Thoracic aorta (tissue), 2 donors: Measurements from ENCODE around the gene KMT2E. TPM values are rescaled to one million over a fixed set of nuclear protein-coding genes. Genes with fewer than 3 reads are reported as not detected.
A peak's percentile ranks its signal among the peaks of the same experiment; 100 is the strongest.

ENCODE experiments used
- ATAC-seq: fragments of 150-250 bp; one replicate; pipeline ENCODE4 v1.8.0; 2017; ENCODE audit warnings: low read depth; ENCODE audit not compliant: insufficient number of reproducible peaks, low FRiP score
- DNase-seq: peaks from one replicate; pipeline ENCODE4 v3.0.0-alpha.2; 2020; ENCODE audit warnings: low spot score
- H3K27ac ChIP-seq, 2 donors: fragments of 200-600 bp; sonication (generic); 1 replicate in 1 of 2; 2 replicates in 1 of 2; pipeline ENCODE4 v1.5.1; 2016; ENCODE audit warnings: mild to moderate bottlenecking in 2 of 2, moderate library complexity in 2 of 2
- H3K27me3 ChIP-seq: fragments of 200-600 bp; sonication (generic); replicated peaks from 2 replicates; pipeline ENCODE4 v1.6.0; 2016; ENCODE audit warnings: mild to moderate bottlenecking; ENCODE audit not compliant: insufficient read depth
- H3K36me3 ChIP-seq: fragments of 200-600 bp; sonication (generic); one replicate; pipeline ENCODE4 v1.5.1; 2016
- H3K4me1 ChIP-seq, 2 donors: fragments of 200-600 bp; sonication (generic); 1 replicate in 1 of 2; 2 replicates in 1 of 2; pipeline versions ENCODE4 v1.5.1 to v1.6.0; 2016; ENCODE audit warnings: low read depth in 2 of 2, mild to moderate bottlenecking in 1 of 2; ENCODE audit not compliant: control insufficient read depth in 1 of 2
- H3K4me3 ChIP-seq: fragments of 200-600 bp; sonication (generic); 2 replicates; pipeline ENCODE4 v1.5.1; 2016; ENCODE audit warnings: mild to moderate bottlenecking
- H3K9me3 ChIP-seq: fragments of 200-600 bp; sonication (generic); 2 replicates; pipeline ENCODE4 v1.5.1; 2016
- total RNA-seq, 2 donors: library from RNA; depleted of rRNA; stranded (reverse); fragments of >200 nt; gene quantifications; one replicate each; pipeline versions ENCODE4 v1.1.0 to v1.2.3, GENCODE V29; 2016
- TF ChIP-seq, protein P1 (sequence below): fragments of 200-600 bp; sonication (generic); IDR thresholded peaks from one replicate; pipeline ENCODE4 v1.5.1; 2019; ENCODE audit warnings: antibody characterized with exemption

Gene KMT2E
- total RNA-seq, 2 donors from 2014 or later: 139 to 140 TPM

DNA sequence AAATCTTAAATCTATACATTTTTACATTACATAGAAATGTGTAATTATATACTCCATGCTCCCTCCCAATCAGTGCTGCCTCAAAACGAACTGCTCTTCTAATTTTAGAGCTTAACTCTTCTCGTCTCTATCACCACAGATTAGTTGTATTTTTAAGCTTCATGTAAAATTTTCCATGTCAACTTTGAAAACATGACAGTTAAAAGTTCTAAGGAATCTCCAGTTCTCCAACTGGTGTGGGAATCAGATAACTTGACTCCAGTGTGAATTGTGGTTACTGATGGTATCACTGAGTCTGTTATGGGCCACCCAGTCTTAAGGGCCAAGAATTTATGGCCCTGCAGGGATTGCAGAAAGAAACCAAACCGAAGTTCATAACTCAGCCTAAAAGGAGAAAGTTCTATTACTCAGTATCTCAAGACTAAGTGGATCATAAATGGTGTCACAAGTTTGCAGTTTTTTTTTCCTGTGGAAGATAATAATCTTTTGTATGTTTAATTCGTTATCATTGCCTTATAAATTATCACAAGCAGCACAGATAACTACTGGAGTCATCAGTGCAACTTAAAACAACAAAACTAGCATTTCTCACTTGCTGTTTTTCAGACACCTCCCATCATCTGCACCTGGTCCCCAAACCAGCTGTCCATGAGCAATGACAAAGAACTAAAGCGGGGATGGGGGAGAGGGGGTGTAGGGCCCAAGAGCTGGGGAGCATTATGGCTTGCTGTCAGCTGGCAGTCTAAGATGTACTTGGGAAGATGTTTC lies 31.5 kb upstream of the KMT2E start:
- DNase-seq: no peak
- Histone ChIP-seq H3K36me3 (no peaks in the 10 kb centered on the region), H3K4me1 (peaks cover 43 to 56% of the 10 kb centered on the region in 2 donors), H3K27ac (peak overlapping the region; percentile 97 to 98), H3K9me3 (no peaks in the 10 kb centered on the region), H3K4me3 (peak overlapping the region; percentile 89), H3K27me3 (no peaks in the 10 kb centered on the region)
- TF ChIP-seq, protein P1, sequence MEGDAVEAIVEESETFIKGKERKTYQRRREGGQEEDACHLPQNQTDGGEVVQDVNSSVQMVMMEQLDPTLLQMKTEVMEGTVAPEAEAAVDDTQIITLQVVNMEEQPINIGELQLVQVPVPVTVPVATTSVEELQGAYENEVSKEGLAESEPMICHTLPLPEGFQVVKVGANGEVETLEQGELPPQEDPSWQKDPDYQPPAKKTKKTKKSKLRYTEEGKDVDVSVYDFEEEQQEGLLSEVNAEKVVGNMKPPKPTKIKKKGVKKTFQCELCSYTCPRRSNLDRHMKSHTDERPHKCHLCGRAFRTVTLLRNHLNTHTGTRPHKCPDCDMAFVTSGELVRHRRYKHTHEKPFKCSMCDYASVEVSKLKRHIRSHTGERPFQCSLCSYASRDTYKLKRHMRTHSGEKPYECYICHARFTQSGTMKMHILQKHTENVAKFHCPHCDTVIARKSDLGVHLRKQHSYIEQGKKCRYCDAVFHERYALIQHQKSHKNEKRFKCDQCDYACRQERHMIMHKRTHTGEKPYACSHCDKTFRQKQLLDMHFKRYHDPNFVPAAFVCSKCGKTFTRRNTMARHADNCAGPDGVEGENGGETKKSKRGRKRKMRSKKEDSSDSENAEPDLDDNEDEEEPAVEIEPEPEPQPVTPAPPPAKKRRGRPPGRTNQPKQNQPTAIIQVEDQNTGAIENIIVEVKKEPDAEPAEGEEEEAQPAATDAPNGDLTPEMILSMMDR: no peak
- no peak for ATAC-seq

DNA sequence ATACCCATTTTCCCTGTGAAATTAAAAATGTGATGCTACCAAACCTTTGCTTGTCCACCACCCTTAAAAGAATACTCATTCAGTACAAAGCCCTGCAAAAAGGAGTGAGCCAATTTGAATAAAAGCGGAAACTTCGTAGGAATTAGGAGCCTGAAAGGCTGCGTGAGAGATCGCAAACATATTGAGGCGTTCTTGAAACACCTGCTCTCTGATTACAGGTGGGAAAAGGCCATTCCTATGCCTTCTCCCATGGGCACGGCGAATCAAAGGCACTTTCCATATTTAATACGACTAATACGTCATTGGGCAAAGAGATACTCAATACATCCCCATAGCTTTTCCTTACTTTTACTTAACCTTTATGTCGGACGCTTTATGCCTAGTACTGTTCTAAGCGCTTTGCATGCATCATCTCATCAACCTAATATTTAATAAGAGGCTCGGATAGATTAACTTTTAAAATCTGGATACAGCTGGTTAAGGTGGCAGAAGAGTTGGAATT lies 30.9 kb upstream of the KMT2E start:
- H3K36me3 ChIP-seq: no peaks in the 10 kb centered on the region
- ATAC-seq: no peak
- no peaks in the 10 kb centered on the region for H3K27me3 ChIP-seq
- H3K4me3 ChIP-seq: peak overlapping the region; percentile 89
- DNase-seq: no peak
- TF ChIP-seq, protein P1: no peak
- no peaks in the 10 kb centered on the region for H3K9me3 ChIP-seq
- peak overlapping the region; percentile 97 to 98 for H3K27ac ChIP-seq
- peaks cover 42 to 49% of the 10 kb centered on the region in 2 donors for H3K4me1 ChIP-seq

DNA sequence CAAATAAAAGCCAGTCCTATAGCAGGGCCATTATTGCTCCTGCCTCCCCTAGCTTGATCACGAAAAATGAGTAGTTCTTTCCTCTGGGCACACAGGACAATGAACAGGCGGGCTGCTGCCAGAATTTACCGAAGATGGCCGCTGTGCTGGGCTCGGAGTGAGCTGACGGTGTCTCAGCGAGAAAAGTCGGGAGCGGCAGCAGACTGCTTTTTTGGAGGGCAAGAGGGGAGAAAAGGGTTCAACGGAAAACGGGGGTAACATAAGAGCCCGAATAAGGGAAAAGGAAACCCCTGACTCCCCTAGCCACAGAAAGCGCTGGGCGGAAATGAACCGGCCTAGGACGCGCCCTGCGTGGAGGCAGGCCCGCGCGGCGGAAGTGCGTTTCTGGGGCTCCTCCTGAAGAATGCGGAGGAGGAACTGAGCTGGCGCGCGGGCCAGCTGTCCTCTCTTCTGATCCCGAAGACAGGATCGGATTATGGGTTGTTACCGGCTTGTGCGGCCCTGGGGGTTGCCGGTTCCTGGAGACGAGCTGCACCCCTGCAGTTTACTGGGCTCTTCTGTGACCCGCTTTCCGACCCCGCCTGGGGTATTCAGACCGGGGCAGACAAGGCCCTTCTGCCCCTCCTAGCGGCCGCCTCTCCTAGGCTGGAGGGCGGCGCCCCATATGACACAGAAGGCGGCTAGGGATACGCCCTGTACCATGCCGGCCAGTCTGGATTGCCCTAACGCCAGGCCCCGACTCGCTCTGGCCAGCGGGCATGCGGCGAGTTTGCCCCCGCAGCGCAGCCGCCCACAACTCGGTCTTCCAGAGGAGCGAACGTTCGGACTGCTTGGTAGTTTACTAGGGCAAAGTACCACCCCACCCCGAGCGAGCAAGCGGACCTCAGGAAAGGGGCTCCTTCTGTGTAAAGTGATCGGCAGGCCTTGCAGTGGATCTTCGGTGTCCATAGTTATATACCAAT lies 30.1 kb upstream of the KMT2E start:
- H3K27ac ChIP-seq: peak overlapping the region; percentile 97 to 98
- peak; percentile 69 for DNase-seq
- TF ChIP-seq, protein P1: peak; percentile 36
- no peaks in the 10 kb centered on the region for H3K36me3 ChIP-seq
- H3K4me3 ChIP-seq: peak overlapping the region; percentile 89
- H3K27me3 ChIP-seq: no peaks in the 10 kb centered on the region
- H3K4me1 ChIP-seq: peaks cover 42 to 44% of the 10 kb centered on the region in 2 donors
- no peaks in the 10 kb centered on the region for H3K9me3 ChIP-seq
- peak; percentile 84 for ATAC-seq

DNA sequence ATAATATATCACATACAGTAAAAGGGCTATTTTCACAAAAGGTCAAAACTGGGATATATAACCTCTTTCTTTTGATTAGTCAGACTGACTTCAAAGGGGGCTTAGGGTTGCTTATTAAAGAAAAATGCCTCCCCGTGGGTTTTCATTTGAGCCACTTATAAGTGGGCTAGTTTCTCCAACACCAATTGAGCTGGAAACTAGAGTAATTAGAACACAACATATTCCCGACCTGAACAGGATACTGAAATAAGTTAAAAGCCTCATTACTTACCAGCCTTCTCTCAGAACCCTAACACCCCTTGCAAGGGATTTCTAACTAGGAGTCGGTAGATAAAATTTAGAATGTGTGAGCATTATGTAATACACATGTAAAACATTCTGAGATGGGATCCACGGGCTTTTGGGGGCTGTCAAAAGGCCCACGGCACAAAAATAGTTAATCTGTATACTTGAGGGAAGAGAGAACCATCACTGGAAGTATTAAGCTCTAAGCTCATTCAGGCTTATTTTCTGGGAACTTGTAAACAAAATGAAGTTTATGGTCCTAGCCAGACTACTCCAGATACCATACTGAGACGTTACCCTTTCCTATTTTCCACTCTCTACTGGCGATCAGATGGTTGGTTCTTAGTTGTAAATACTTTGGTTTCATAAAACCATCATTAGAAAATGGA lies 29.3 kb upstream of the KMT2E start:
- H3K4me3 ChIP-seq: peak overlapping the region; percentile 89
- TF ChIP-seq, protein P1: no peak
- DNase-seq: no peak
- no peak for ATAC-seq
- H3K27ac ChIP-seq: peak overlapping the region; percentile 97 to 98
- H3K9me3 ChIP-seq: no peaks in the 10 kb centered on the region
- H3K4me1 ChIP-seq: peaks cover 33 to 47% of the 10 kb centered on the region in 2 donors
- no peaks in the 10 kb centered on the region for H3K27me3 ChIP-seq
- no peaks in the 10 kb centered on the region for H3K36me3 ChIP-seq
